T-helper 1 cell treated with Interleukin-12 subunit alpha and Interleukin-12 subunit beta and Interleukin-4 antibody, amounts not matched to agents 30 ng/mL and 1 ng/mL, for 36 hours (primary cell): ENCODE measurements around the gene RFK. TPM values are rescaled to one million over a fixed set of nuclear protein-coding genes. Genes with fewer than 3 reads are reported as not detected.
"Not testable (repeated sequence)": the region's sequence is repeated elsewhere in the genome, so short reads cannot be mapped to it uniquely, and the experiment has no call there.

ENCODE experiments used
- intact Hi-C: fragments of 100-400 bp; cut with micrococcal nuclease; formaldehyde crosslinking; loops from one replicate; pipeline ENCODE4 v1.15.1; 2024
- total RNA-seq: library from RNA; stranded (reverse); gene quantifications from 2 replicates; pipeline ENCODE4 v1.2.3, GENCODE V29; 2022

Gene RFK
- total RNA-seq, 1 donor from 2014 or later: 18.0 TPM

GRCh38 chr9:76373173-76373783 is 20.9 kb downstream of the RFK start:
- intact Hi-C loops: no loop called here

- intact Hi-C loops: no loop called here
Measured at GRCh38 chr9:76372336-76372735, 21.9 kb downstream of the RFK start.

- intact Hi-C loops: no loop called here
Measured at GRCh38 chr9:76371901-76372300, 22.3 kb downstream of the RFK start.

- intact Hi-C loops: no loop called here
Measured at GRCh38 chr9:76370396-76371023, 23.7 kb downstream of the RFK start.

- intact Hi-C loops: no loop called here
Measured at GRCh38 chr9:76369583-76369982, 24.6 kb downstream of the RFK start.

GRCh38 chr9:76366275-76366674 is 28.0 kb downstream of the RFK start:
- intact Hi-C loops: no loop called here

- intact Hi-C loops: no loop called here
Measured at GRCh38 chr9:76365028-76365427, 29.2 kb downstream of the RFK start.

- intact Hi-C loops: no loop called here
Measured at GRCh38 chr9:76363032-76363395, 31.2 kb downstream of the RFK start.

GRCh38 chr9:76362332-76363031 is 31.7 kb downstream of the RFK start:
- intact Hi-C loops: not testable (repeated sequence)

- intact Hi-C loops: no loop called here
Measured at GRCh38 chr9:76359766-76360165, 34.5 kb downstream of the RFK start.

GRCh38 chr9:76359365-76359764 is 34.9 kb downstream of the RFK start:
- intact Hi-C loops: no loop called here

- intact Hi-C loops: no loop called here
Measured at GRCh38 chr9:76358628-76359280, 35.5 kb downstream of the RFK start.

GRCh38 chr9:76357555-76357954 is 36.7 kb downstream of the RFK start:
- intact Hi-C loops: no loop called here

GRCh38 chr9:76355886-76356285 is 38.3 kb downstream of the RFK start:
- intact Hi-C loops: no loop called here

- intact Hi-C loops: no loop called here
Measured at GRCh38 chr9:76354221-76354620, 40.0 kb downstream of the RFK start.

- intact Hi-C loops: no loop called here
Measured at GRCh38 chr9:76353280-76353679, 40.9 kb downstream of the RFK start.

GRCh38 chr9:76352026-76352620 is 42.1 kb downstream of the RFK start:
- intact Hi-C loops: no loop called here

- intact Hi-C loops: no loop called here
Measured at GRCh38 chr9:76351006-76351405, 43.2 kb downstream of the RFK start.

- intact Hi-C loops: no loop called here
Measured at GRCh38 chr9:76349865-76350264, 44.4 kb downstream of the RFK start.

GRCh38 chr9:76342858-76343257 is 51.4 kb downstream of the RFK start:
- intact Hi-C loops: no loop called here

- intact Hi-C loops: no loop called here
Measured at GRCh38 chr9:76342201-76342600, 52.0 kb downstream of the RFK start.

GRCh38 chr9:76341616-76342015 is 52.6 kb downstream of the RFK start:
- intact Hi-C loops: no loop called here
